HepG2 (cell line): Measurements from ENCODE around the gene ANG. TPM values are rescaled to one million over a fixed set of nuclear protein-coding genes. Genes with fewer than 3 reads are reported as not detected.

ENCODE experiments used
- AHDC1 ChIP-seq: sonication (generic); formaldehyde crosslinking; IDR thresholded peaks from 2 replicates; pipeline ENCODE4 v1.5.1; 2020; ENCODE audit warnings: mild to moderate bottlenecking, missing genetic modification reagents, borderline replicate concordance
- BATF2 ChIP-seq: sonication (generic); formaldehyde crosslinking; IDR thresholded peaks from 2 replicates; pipeline ENCODE4 v1.8.0; 2022; ENCODE audit warnings: mild to moderate bottlenecking, missing genetic modification reagents, moderate library complexity
- FOXP1 ChIP-seq, 2 experiments: fragments of 450-650 bp in 1 of 2; IDR thresholded peaks; 2 replicates each; pipeline ENCODE4 v1.6.1; 2017 to 2018; ENCODE audit warnings: antibody characterized with exemption in 1 of 2
- GABPB1 ChIP-seq: IDR thresholded peaks from 2 replicates; pipeline ENCODE4 v1.6.1; 2016; ENCODE audit warnings: mild to moderate bottlenecking, missing genetic modification reagents, moderate library complexity, missing compliant biosample characterization
- ISL2 ChIP-seq: sonication (generic); formaldehyde crosslinking; IDR thresholded peaks from 2 replicates; pipeline ENCODE4 v1.5.0; 2020; ENCODE audit warnings: missing genetic modification reagents
- JUNB ChIP-seq: sonication (generic); formaldehyde crosslinking; IDR thresholded peaks from 2 replicates; pipeline ENCODE4 v1.8.0; 2022; ENCODE audit warnings: missing genetic modification reagents, mild to moderate bottlenecking, borderline replicate concordance
- NFYB ChIP-seq: sonication (generic); formaldehyde crosslinking; IDR thresholded peaks from 2 replicates; pipeline ENCODE4 v1.4.0; 2020; ENCODE audit warnings: missing genetic modification reagents
- SMAD1 ChIP-seq: sonication (generic); formaldehyde crosslinking; IDR thresholded peaks from 2 replicates; pipeline ENCODE4 v1.4.0; 2020; ENCODE audit warnings: missing genetic modification reagents, low read depth, mild to moderate bottlenecking, borderline replicate concordance
- SRF ChIP-seq: IDR thresholded peaks from 2 replicates; pipeline ENCODE4 v1.6.1; 2011; ENCODE audit warnings: mild to moderate bottlenecking, low read depth, low read length, moderate library complexity
- ZC3H4 ChIP-seq: sonication (generic); formaldehyde crosslinking; IDR thresholded peaks from 2 replicates; pipeline ENCODE4 v1.4.0; 2020; ENCODE audit warnings: missing genetic modification reagents, borderline replicate concordance
- ZNF143 ChIP-seq: sonication (generic); formaldehyde crosslinking; IDR thresholded peaks from 2 replicates; pipeline ENCODE4 v1.4.0; 2020; ENCODE audit warnings: missing genetic modification reagents
- ZNF180 ChIP-seq: sonication (generic); formaldehyde crosslinking; IDR thresholded peaks from 2 replicates; pipeline ENCODE4 v1.4.0; 2020; ENCODE audit warnings: low read depth, missing genetic modification reagents, borderline replicate concordance
- ZNF460 ChIP-seq: sonication (generic); formaldehyde crosslinking; IDR thresholded peaks from 2 replicates; pipeline ENCODE4 v1.5.1; 2020; ENCODE audit warnings: missing genetic modification reagents, mild to moderate bottlenecking, borderline replicate concordance
- ZNF674 ChIP-seq: sonication (generic); formaldehyde crosslinking; IDR thresholded peaks from 2 replicates; pipeline ENCODE4 v1.5.0; 2020; ENCODE audit warnings: low read depth, mild to moderate bottlenecking, missing genetic modification reagents
- ZNF773 ChIP-seq: sonication (generic); formaldehyde crosslinking; IDR thresholded peaks from 2 replicates; pipeline ENCODE4 v1.4.0; 2020; ENCODE audit warnings: missing genetic modification reagents, borderline replicate concordance
- ZNF879 ChIP-seq: sonication (generic); formaldehyde crosslinking; IDR thresholded peaks from 2 replicates; pipeline ENCODE4 v1.8.1; 2023; ENCODE audit warnings: missing genetic modification reagents
- polyA plus RNA-seq, 8 experiments: library from polyadenylated mRNA; depleted of rRNA in 3 of 8; stranded (reverse) in 7 of 8; unstranded in 1 of 8; fragments of >200 nt; fragmentation: Illumina TruSeq in 4 of 8; extraction: Trizol in 4 of 8; gene quantifications; 2 replicates each; pipeline versions ENCODE4 v1.2.1 to v1.2.3, GENCODE V29; 2011 to 2016; ENCODE audit warnings: low read depth in 4 of 8, missing spikeins in 1 of 8, mixed read lengths in 1 of 8; ENCODE audit not compliant: insufficient read depth in 1 of 8
- total RNA-seq, 5 experiments: library from RNA; depleted of rRNA; stranded (reverse); fragments of >200 nt; fragmentation: Illumina TruSeq; extraction: Trizol; gene quantifications; 2 replicates each; pipeline ENCODE4 v1.2.3, GENCODE V29; 2016; ENCODE audit warnings: low read depth in 1 of 5

Gene ANG
- total and polyA plus RNA-seq, 2 of the 13 experiments (the other 11 are each of a cell fraction or from before 2014, with no cell fraction given): 83.6 to 401 TPM

- TF ChIP-seq FOXP1 (IDR thresholded peaks at IDR 0.05) (no peak), FOXP1 (CRISPR knock-in tag; IDR thresholded peaks at IDR 0.05) (no peak; the same call in 1 of the 2 replicates), ZNF180 (CRISPR knock-in tag) (0 out of 2 replicates have a peak, but pooled peaks have one; percentile 88), BATF2 (CRISPR knock-in tag) (no peak), ZNF773 (CRISPR knock-in tag) (no peak), SRF (no peak), ZC3H4 (CRISPR knock-in tag) (peak; percentile 72; the same call in 1 of the 2 replicates), ZNF879 (CRISPR knock-in tag) (no peak), ZNF674 (CRISPR knock-in tag) (no peak), ISL2 (CRISPR knock-in tag) (peak; percentile 70; the same call in 1 of the 2 replicates), GABPB1 (CRISPR knock-in tag) (no peak; the same call in 1 of the 2 replicates), SMAD1 (CRISPR knock-in tag) (no peak; the same call in 1 of the 2 replicates), ZNF143 (CRISPR knock-in tag) (no peak; the same call in 1 of the 2 replicates), ZNF460 (CRISPR knock-in tag) (no peak), AHDC1 (CRISPR knock-in tag) (no peak), NFYB (CRISPR knock-in tag) (peak; percentile 20; the same call in 1 of the 2 replicates), JUNB (CRISPR knock-in tag) (no peak)
Observed at GRCh38 chr14:20681348-20682126, 7.0 kb upstream of the ANG start (continued).
